Naive B cell (primary cell): ENCODE measurements around the gene UXT. TPM values are rescaled to one million over a fixed set of nuclear protein-coding genes. Genes with fewer than 3 reads are reported as not detected.

Source experiments
- polyA plus RNA-seq, 6 donors: library from polyadenylated mRNA; unstranded; fragments of 300-500 nt; fragmentation: Illumina TruSeq; gene quantifications; one replicate each; pipeline ENCODE4 v1.2.3, GENCODE V29; 2021; ENCODE audit warnings: low read depth in 6 of 6

UXT gene
- polyA plus RNA-seq, 6 donors from 2014 or later: 281 to 349 (median 329) TPM

Other genes with a start within 250 kb of the UXT start
- 10 to 100 TPM in 2 of 6 donors, 1 to 10 TPM in 4; 4.5 to 12.2 (median 6.8) TPM for gene ZNF41, start 176.0 kb downstream of the UXT start, polyA plus RNA-seq
- gene ARAF, start 98.0 kb downstream of the UXT start, polyA plus RNA-seq: 10 to 100 TPM; 43.4 to 90.8 (median 58.6) TPM
- gene TIMP1, start 76.7 kb downstream of the UXT start, polyA plus RNA-seq: 10 to 100 TPM in 3 of 6 donors, 1 to 10 TPM in 3; 7.6 to 15.0 (median 10.5) TPM
- gene SYN1, start 39.3 kb downstream of the UXT start, polyA plus RNA-seq: not detected
- gene CFP, start 29.2 kb downstream of the UXT start, polyA plus RNA-seq: 1 to 10 TPM in 3 of 6 donors, under 1 TPM in 2, not detected in 1; 0.70 to 1.7 (median 1.4) TPM
- 10 to 100 TPM; 14.0 to 23.7 (median 16.8) TPM for gene ELK1, start 8.6 kb downstream of the UXT start, polyA plus RNA-seq
- 1 to 10 TPM in 5 of 6 donors, not detected in 1; 3.4 to 6.3 (median 5.2) TPM for gene ZNF81, start 177.7 kb upstream of the UXT start, polyA plus RNA-seq